DND-41 (cell line): ENCODE measurements around the gene FOLR2.

ENCODE experiments used
- ATAC-seq: fragments of 200-7000 bp; cut with Tn5 transposase; 3 replicates; pipeline ENCODE4 v1.9.1; 2021; ENCODE audit warnings: low read depth; ENCODE audit not compliant: insufficient read depth
- DNase-seq: peaks from one replicate; pipeline ENCODE4 v3.0.0-alpha.2; 2020
- H2AFZ ChIP-seq: 2 replicates; pipeline ENCODE4 v1.6.0; 2012; ENCODE audit warnings: low read depth, low read length
- H3K27ac ChIP-seq: 2 replicates; pipeline ENCODE4 v1.5.1; 2012; ENCODE audit warnings: low read length, inconsistent platforms
- H3K27me3 ChIP-seq: fragments of 200-600 bp; sonication (generic); 2 replicates; pipeline ENCODE4 v1.6.0; 2012; ENCODE audit warnings: low read length, mild to moderate bottlenecking, inconsistent platforms; ENCODE audit not compliant: insufficient read depth, poor library complexity
- H3K36me3 ChIP-seq: 2 replicates; pipeline ENCODE4 v1.5.1; 2012; ENCODE audit warnings: low read length, inconsistent platforms; ENCODE audit not compliant: insufficient read depth
- H3K4me1 ChIP-seq: 2 replicates; pipeline ENCODE4 v1.5.1; 2012; ENCODE audit warnings: mild to moderate bottlenecking, low read length; ENCODE audit not compliant: insufficient read depth
- H3K4me2 ChIP-seq: 2 replicates; pipeline ENCODE4 v1.6.0; 2012; ENCODE audit warnings: mild to moderate bottlenecking, moderate library complexity, low read length, inconsistent platforms; ENCODE audit not compliant: insufficient read depth
- H3K4me3 ChIP-seq, 2 experiments: fragments of 200-600 bp in 1 of 2; shearing (Covaris generic) in 1 of 2; 2 replicates each; pipeline ENCODE4 v1.5.1; 2012 to 2016; ENCODE audit warnings: inconsistent platforms in 2 of 2, low read length in 2 of 2, mild to moderate bottlenecking in 2 of 2, low read depth in 1 of 2, moderate library complexity in 1 of 2
- H3K79me2 ChIP-seq: 2 replicates; pipeline ENCODE4 v1.6.0; 2012; ENCODE audit warnings: low read length, inconsistent platforms; ENCODE audit not compliant: insufficient read depth
- H3K9ac ChIP-seq: 2 replicates; pipeline ENCODE4 v1.6.0; 2012; ENCODE audit warnings: low read depth, mild to moderate bottlenecking, inconsistent platforms, low read length, moderate library complexity
- H3K9me3 ChIP-seq: 2 replicates; pipeline ENCODE4 v1.5.1; 2012; ENCODE audit warnings: low read length, moderate library complexity, mild to moderate bottlenecking, inconsistent platforms; ENCODE audit not compliant: insufficient read depth, severe bottlenecking
- H4K20me1 ChIP-seq: 2 replicates; pipeline ENCODE4 v1.6.0; 2012; ENCODE audit warnings: low read length; ENCODE audit not compliant: insufficient read depth
- EZH2 ChIP-seq: IDR thresholded peaks from 3 replicates; pipeline ENCODE4 v1.6.1; 2012; ENCODE audit warnings: borderline replicate concordance, low read depth, mild to moderate bottlenecking, moderate library complexity, low read length, inconsistent platforms; ENCODE audit not compliant: severe bottlenecking
- TF ChIP-seq, protein P1 (sequence below): IDR thresholded peaks from 2 replicates; pipeline ENCODE4 v1.5.1; 2012; ENCODE audit warnings: borderline replicate concordance, low read length, moderate library complexity, mild to moderate bottlenecking; ENCODE audit not compliant: poor library complexity, severe bottlenecking; ENCODE audit errors: extremely low read depth

Gene FOLR2

DNA sequence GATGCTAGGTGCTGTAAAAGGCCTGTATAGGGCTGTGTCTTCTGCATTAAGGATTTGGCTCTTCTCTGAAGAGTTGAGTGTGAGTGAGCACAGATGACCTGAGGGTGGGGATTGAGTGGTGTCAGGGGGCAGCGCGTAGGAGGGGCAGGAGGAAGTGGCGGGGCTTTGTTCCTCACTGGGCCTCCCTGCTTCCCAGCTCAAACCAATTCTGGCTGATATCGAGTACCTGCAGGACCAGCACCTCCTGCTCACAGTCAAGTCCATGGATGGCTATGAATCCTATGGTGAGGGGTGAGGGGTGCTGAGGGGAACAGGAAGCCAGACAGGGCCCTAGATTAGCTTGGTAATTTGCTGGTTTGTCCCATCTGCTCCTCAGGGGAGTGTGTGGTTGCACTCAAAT lies 18.3 kb downstream of the FOLR2 start:
- H3K27me3 ChIP-seq = no peaks in the 10 kb centered on the region
- H3K27ac ChIP-seq = no peak overlapping the region
- peaks cover 86% of the 10 kb centered on the region for H3K36me3 ChIP-seq
- no peak overlapping the region for H2AFZ ChIP-seq
- H3K4me1 ChIP-seq = no peaks in the 10 kb centered on the region
- H3K9ac ChIP-seq = no peak overlapping the region
- H3K9me3 ChIP-seq = no peaks in the 10 kb centered on the region
- H3K4me3 ChIP-seq = no peak overlapping the region
- H4K20me1 ChIP-seq = peaks cover 27% of the 10 kb centered on the region
- ATAC-seq (no peak), DNase-seq (no peak)
- no peak for TF ChIP-seq EZH2
- TF ChIP-seq, protein P1, sequence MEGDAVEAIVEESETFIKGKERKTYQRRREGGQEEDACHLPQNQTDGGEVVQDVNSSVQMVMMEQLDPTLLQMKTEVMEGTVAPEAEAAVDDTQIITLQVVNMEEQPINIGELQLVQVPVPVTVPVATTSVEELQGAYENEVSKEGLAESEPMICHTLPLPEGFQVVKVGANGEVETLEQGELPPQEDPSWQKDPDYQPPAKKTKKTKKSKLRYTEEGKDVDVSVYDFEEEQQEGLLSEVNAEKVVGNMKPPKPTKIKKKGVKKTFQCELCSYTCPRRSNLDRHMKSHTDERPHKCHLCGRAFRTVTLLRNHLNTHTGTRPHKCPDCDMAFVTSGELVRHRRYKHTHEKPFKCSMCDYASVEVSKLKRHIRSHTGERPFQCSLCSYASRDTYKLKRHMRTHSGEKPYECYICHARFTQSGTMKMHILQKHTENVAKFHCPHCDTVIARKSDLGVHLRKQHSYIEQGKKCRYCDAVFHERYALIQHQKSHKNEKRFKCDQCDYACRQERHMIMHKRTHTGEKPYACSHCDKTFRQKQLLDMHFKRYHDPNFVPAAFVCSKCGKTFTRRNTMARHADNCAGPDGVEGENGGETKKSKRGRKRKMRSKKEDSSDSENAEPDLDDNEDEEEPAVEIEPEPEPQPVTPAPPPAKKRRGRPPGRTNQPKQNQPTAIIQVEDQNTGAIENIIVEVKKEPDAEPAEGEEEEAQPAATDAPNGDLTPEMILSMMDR = no peak
- H3K79me2 ChIP-seq = no peaks in the 10 kb centered on the region
- no peak overlapping the region for H3K4me2 ChIP-seq

DNA sequence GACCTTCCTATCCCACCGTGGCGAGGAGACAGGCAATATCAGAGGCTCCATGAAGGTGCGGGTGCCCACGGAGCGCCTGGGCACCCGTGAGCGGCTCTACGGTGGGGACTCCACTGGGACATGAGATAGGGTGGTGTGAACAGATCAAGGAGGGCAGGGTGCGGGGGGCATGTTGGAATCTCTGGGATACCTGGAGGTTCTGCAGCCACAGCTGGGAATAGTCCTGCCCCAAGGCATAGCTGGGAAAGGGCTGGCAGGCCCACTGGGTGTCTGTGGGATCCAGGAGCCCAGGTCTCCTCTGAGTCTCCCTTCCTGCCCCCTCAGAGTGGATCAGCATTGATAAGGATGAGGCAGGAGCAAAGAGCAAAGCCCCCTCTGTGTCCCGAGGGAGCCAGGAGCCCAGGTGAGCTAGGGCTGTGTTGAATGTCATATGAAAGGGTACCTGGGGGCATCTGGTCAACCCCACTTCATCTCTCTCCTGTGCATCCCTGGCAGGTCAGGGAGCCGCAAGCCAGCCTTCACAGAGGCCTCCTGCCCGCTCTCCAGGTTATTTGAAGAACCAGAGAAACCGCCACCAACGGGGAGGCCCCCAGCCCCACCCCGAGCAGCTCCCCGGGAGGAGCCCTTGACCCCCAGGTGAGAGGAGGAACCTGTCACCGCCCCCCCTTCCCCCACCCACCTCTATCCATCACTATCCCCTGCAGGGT lies 18.9 kb downstream of the FOLR2 start:
- Histone ChIP-seq H3K79me2 (no peaks in the 10 kb centered on the region), H3K4me1 (no peaks in the 10 kb centered on the region), H3K36me3 (peaks cover 80% of the 10 kb centered on the region), H3K4me3 (no peak overlapping the region), H3K27ac (no peak overlapping the region), H3K9me3 (no peaks in the 10 kb centered on the region), H2AFZ (no peak overlapping the region), H4K20me1 (peaks cover 22% of the 10 kb centered on the region), H3K4me2 (no peak overlapping the region), H3K9ac (no peak overlapping the region), H3K27me3 (no peaks in the 10 kb centered on the region)
- TF ChIP-seq, protein P1 = no peak
- no peak for TF ChIP-seq EZH2
- no peak for DNase-seq
- ATAC-seq = no peak

DNA sequence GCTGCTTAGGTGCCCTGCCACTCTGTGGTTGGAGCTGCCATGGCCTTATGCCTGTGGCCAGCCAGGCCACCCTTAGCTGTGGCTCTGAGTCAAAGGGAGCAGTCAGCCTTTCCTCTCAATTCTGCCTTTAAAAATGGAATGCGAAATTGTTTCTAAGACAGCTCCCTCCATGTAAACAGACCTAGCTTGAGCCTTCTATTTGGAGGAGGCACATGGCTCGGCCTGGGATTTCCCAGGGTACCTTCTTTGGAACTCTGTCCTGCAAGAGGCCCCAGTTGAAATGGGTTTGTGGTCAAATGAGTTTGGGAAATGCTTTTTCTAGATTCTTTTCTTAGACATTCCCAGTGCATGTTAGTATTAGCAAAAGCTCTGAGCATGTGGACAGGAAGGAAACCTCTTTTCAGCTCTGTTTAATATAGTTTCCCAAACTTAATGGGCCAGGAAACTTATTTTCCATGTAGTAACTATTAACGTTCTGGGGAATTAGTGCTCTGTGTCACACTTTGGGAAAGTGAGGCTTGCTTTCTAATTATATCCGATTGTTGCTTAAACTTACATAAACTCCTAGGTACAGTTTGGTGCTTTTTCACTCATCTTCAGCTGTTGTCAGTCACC lies 19.6 kb downstream of the FOLR2 start:
- Histone ChIP-seq H3K27ac (no peak overlapping the region), H3K9ac (no peak overlapping the region), H3K27me3 (no peaks in the 10 kb centered on the region), H2AFZ (no peak overlapping the region), H3K36me3 (peaks cover 73% of the 10 kb centered on the region), H3K4me3 (no peak overlapping the region), H3K4me2 (no peak overlapping the region), H3K9me3 (no peaks in the 10 kb centered on the region), H3K79me2 (no peaks in the 10 kb centered on the region), H3K4me1 (no peaks in the 10 kb centered on the region), H4K20me1 (peaks cover 17% of the 10 kb centered on the region)
- DNase-seq = no peak
- ATAC-seq = no peak
- TF ChIP-seq, protein P1 = no peak
- TF ChIP-seq EZH2 = no peak
